PC-3 (cell line): ENCODE measurements around the gene ERMAP. TPM values are rescaled to one million over a fixed set of nuclear protein-coding genes. Genes with fewer than 3 reads are reported as not detected.
A peak's percentile ranks its signal among the peaks of the same experiment; 100 is the strongest.

Experiments used
- ATAC-seq: fragments of 200-7000 bp; cut with Tn5 transposase; 2 replicates; pipeline ENCODE4 v1.9.1; 2020; ENCODE audit warnings: mild to moderate bottlenecking, moderate library complexity
- BruUV-seq: library from RNA; stranded (reverse); fragments of 400-500 nt; replicated peaks from 2 replicates; lab custom pipeline; 2021; lab: Mats Ljungman, UMichigan
- CTCF ChIA-PET: fragments of 300-600 bp; sonication (Branson Sonifier 250); formaldehyde crosslinking; loops from one replicate; lab custom pipeline; 2022; ENCODE audit warnings: antibody characterized with exemption; lab: Charles Lee
- POLR2A ChIA-PET: fragments of 300-600 bp; sonication (Branson Sonifier 250); formaldehyde crosslinking; loops from one replicate; lab custom pipeline; 2022; ENCODE audit warnings: antibody characterized with exemption; ENCODE audit not compliant: unreplicated experiment; lab: Charles Lee
- DNase-seq: peaks from one replicate; pipeline ENCODE4 v3.0.0-alpha.2; 2015
- H2AFZ ChIP-seq: fragments of 300-600 bp; sonication (generic); 2 replicates; pipeline ENCODE4 v1.6.0; 2016; ENCODE audit warnings: antibody characterized with exemption, low read length
- H3F3A ChIP-seq: fragments of 300-600 bp; sonication (generic); one replicate; pipeline ENCODE4 v1.6.0; 2017; ENCODE audit warnings: antibody characterized with exemption, low read length, control low read depth, mild to moderate bottlenecking; ENCODE audit not compliant: unreplicated experiment
- H3K27ac ChIP-seq: fragments of 300-600 bp; sonication (generic); 2 replicates; pipeline ENCODE4 v1.5.1; 2016; ENCODE audit warnings: mild to moderate bottlenecking, low read length
- H3K27me3 ChIP-seq: fragments of 300-600 bp; sonication (generic); 2 replicates; pipeline ENCODE4 v1.6.1; 2016; ENCODE audit warnings: low read length, mixed read lengths
- H3K36me3 ChIP-seq: fragments of 300-600 bp; sonication (generic); 2 replicates; pipeline ENCODE4 v1.6.1; 2016; ENCODE audit warnings: low read depth, mixed run types, low read length, mixed read lengths
- H3K4me1 ChIP-seq: fragments of 300-600 bp; sonication (generic); 2 replicates; pipeline ENCODE4 v1.5.1; 2016; ENCODE audit warnings: low read length; ENCODE audit not compliant: insufficient read depth
- H3K4me2 ChIP-seq: fragments of 300-600 bp; sonication (generic); 2 replicates; pipeline ENCODE4 v1.6.0; 2016; ENCODE audit warnings: low read length
- H3K4me3 ChIP-seq: fragments of 300-600 bp; sonication (generic); 2 replicates; pipeline ENCODE4 v1.5.1; 2016; ENCODE audit warnings: mild to moderate bottlenecking, low read length, mixed read lengths
- H3K79me2 ChIP-seq: fragments of 300-600 bp; sonication (generic); 2 replicates; pipeline ENCODE4 v1.6.1; 2017; ENCODE audit warnings: low read length, mixed read lengths
- H3K9ac ChIP-seq: fragments of 300-600 bp; sonication (generic); 2 replicates; pipeline ENCODE4 v1.6.0; 2016; ENCODE audit warnings: mild to moderate bottlenecking, low read length
- H3K9me2 ChIP-seq: fragments of 300-600 bp; sonication (generic); replicated peaks from 2 replicates; pipeline ENCODE4 v1.6.1; 2016; ENCODE audit warnings: mixed run types, low read length, mixed read lengths
- H3K9me3 ChIP-seq: fragments of 300-600 bp; sonication (generic); 2 replicates; pipeline ENCODE4 v1.6.1; 2016; ENCODE audit warnings: low read length, mixed read lengths
- H4K20me1 ChIP-seq: fragments of 300-600 bp; sonication (generic); 2 replicates; pipeline ENCODE4 v1.6.1; 2016; ENCODE audit warnings: low read length, mixed read lengths
- CTCF ChIP-seq: fragments of 300-600 bp; sonication (generic); conservative IDR thresholded peaks from 2 replicates; pipeline ENCODE4 v1.5.1; 2017; ENCODE audit warnings: antibody characterized with exemption, low read depth, mild to moderate bottlenecking, low read length
- EZH2 ChIP-seq: fragments of 300-600 bp; sonication (generic); IDR thresholded peaks from one replicate; pipeline ENCODE4 v1.6.1; 2017; ENCODE audit warnings: antibody characterized with exemption, mild to moderate bottlenecking, low read length; ENCODE audit not compliant: unreplicated experiment
- EZH2phosphoT487 ChIP-seq: fragments of 300-600 bp; sonication (generic); IDR thresholded peaks from 2 replicates; pipeline ENCODE4 v1.6.1; 2018; ENCODE audit warnings: mild to moderate bottlenecking, antibody characterized with exemption, low read length, borderline replicate concordance
- intact Hi-C: fragments of 100-400 bp; cut with micrococcal nuclease; formaldehyde crosslinking; loops from 2 replicates; pipeline ENCODE4 v1.9.0; 2023
- total RNA-seq: library from RNA; depleted of rRNA; stranded (reverse); fragments of >200 nt; gene quantifications from 2 replicates; pipeline ENCODE4 v1.2.3, GENCODE V29; 2014

ERMAP gene
- total RNA-seq, 1 experiment from 2014 or later, result 5.4 TPM

- Histone ChIP-seq H3K4me3 (peak overlapping the region; percentile 86), H3K27ac (no peak overlapping the region), H3K4me1 (peaks cover 14% of the 10 kb centered on the region), H3K9me2 (no peaks in the 10 kb centered on the region), H3K27me3 (no peaks in the 10 kb centered on the region), H3K9me3 (no peaks in the 10 kb centered on the region), H3K79me2 (0 out of 2 replicates have a peak, but pooled peaks cover 3% of the 10 kb centered on the region), H2AFZ (peak overlapping the region; percentile 92), H3K9ac (peak overlapping the region; percentile 98), H3F3A (no peaks in the 10 kb centered on the region), H3K4me2 (peak overlapping the region; percentile 89), H3K36me3 (no peaks in the 10 kb centered on the region; the same call in 1 of the 2 replicates), H4K20me1 (no peaks in the 10 kb centered on the region)
- ATAC-seq (peak; percentile 8), DNase-seq (peak; percentile 14)
- CTCF ChIA-PET, result no interaction called here
- TSS peak; percentile 68 for BruUV-seq
- intact Hi-C loops, result loop anchor here (5.0 kb wide), 1 partner anchor 49 kb away; the partner anchor contains the start of genes C1orf50 and P3H1
- TF ChIP-seq EZH2phosphoT487 (no peak), EZH2 (no peak), CTCF (no peak)
- POLR2A ChIA-PET, result interaction anchor here (0.6 kb wide), 1 partner anchor 39 kb away, joined by 4 read pairs; no protein-coding TSS in a partner anchor
Observed at GRCh38 chr1:42815941-42816584, 859 bp upstream of the ERMAP start.

GRCh38 chr1:42817440-42817767 is 482 bp downstream of the ERMAP start:
- Histone ChIP-seq H3K9me2 (no peaks in the 10 kb centered on the region), H4K20me1 (no peaks in the 10 kb centered on the region), H3K36me3 (no peaks in the 10 kb centered on the region; the same call in 1 of the 2 replicates), H3F3A (no peaks in the 10 kb centered on the region), H3K9me3 (no peaks in the 10 kb centered on the region), H3K4me1 (peaks cover 14% of the 10 kb centered on the region), H3K27ac (peak overlapping the region; percentile 97), H2AFZ (no peak overlapping the region; the same call in 1 of the 2 replicates), H3K4me3 (peak overlapping the region; percentile 86), H3K27me3 (no peaks in the 10 kb centered on the region), H3K4me2 (peak overlapping the region; percentile 84), H3K9ac (peak overlapping the region; percentile 98), H3K79me2 (0 out of 2 replicates have a peak, but pooled peaks cover 3% of the 10 kb centered on the region)
- CTCF ChIA-PET, result no interaction called here
- intact Hi-C loops, result loop anchor here (5.0 kb wide), 1 partner anchor 50 kb away; the partner anchor contains the start of genes C1orf50 and P3H1
- no peak for TF ChIP-seq EZH2
- TF ChIP-seq EZH2phosphoT487, result no peak
- no peak for TF ChIP-seq CTCF
- DNase-seq, result no peak
- ATAC-seq, result peak; percentile 80
- BruUV-seq, result no TSS peak
- POLR2A ChIA-PET, result interaction anchor here (0.7 to 1.4 kb wide), 3 partner anchors 29 to 1280 kb away, joined by 3 to 4 read pairs (median 3); partner anchors contain the start of gene ZNF691

GRCh38 chr1:42817976-42818375 is 1.1 kb downstream of the ERMAP start:
- H3K9ac ChIP-seq, result 0 out of 2 replicates have a peak overlapping the region, but pooled peaks have one; percentile 98
- 0 out of 2 replicates have a peak, but pooled peaks cover 3% of the 10 kb centered on the region for H3K79me2 ChIP-seq
- no peaks in the 10 kb centered on the region for H4K20me1 ChIP-seq
- BruUV-seq, result no TSS peak
- CTCF ChIA-PET, result no interaction called here
- DNase-seq, result no peak
- peaks cover 18% of the 10 kb centered on the region for H3K4me1 ChIP-seq
- POLR2A ChIA-PET, result interaction anchor here (0.7 to 1.4 kb wide), 2 partner anchors 28 to 45 kb away, joined by 3 to 4 read pairs; partner anchors contain the start of gene ZNF691
- intact Hi-C loops, result loop anchor here (5.0 kb wide), 1 partner anchor 51 kb away; the partner anchor contains the start of genes C1orf50 and P3H1
- H3K4me2 ChIP-seq, result peak overlapping the region; percentile 84
- TF ChIP-seq EZH2 (no peak), CTCF (no peak), EZH2phosphoT487 (no peak)
- no peaks in the 10 kb centered on the region; the same call in 1 of the 2 replicates for H3K36me3 ChIP-seq
- H3K9me3 ChIP-seq, result no peaks in the 10 kb centered on the region
- no peak overlapping the region for H2AFZ ChIP-seq
- no peaks in the 10 kb centered on the region for H3K27me3 ChIP-seq
- no peaks in the 10 kb centered on the region for H3F3A ChIP-seq
- ATAC-seq, result no peak
- H3K27ac ChIP-seq, result no peak overlapping the region
- peak overlapping the region; percentile 86 for H3K4me3 ChIP-seq
- no peaks in the 10 kb centered on the region for H3K9me2 ChIP-seq
